B cell (primary cell): Measurements from ENCODE around the gene GCN1. TPM values are rescaled to one million over a fixed set of nuclear protein-coding genes. Genes with fewer than 3 reads are reported as not detected.

Experiments
- ATAC-seq: fragments of 200-7000 bp; cut with Tn5 transposase; one replicate; pipeline ENCODE4 v1.10.0; 2021; ENCODE audit warnings: low read depth, mild to moderate bottlenecking, moderate number of reproducible peaks, moderate library complexity
- CTCF ChIA-PET: fragments of 350-600 bp; sonication (Branson Sonifier 250); formaldehyde crosslinking; loops from one replicate; lab custom pipeline; 2021; ENCODE audit warnings: antibody characterized with exemption, inconsistent platforms; lab: Charles Lee
- POLR2A ChIA-PET: fragments of 350-600 bp; sonication (Branson Sonifier 250); formaldehyde crosslinking; loops from one replicate; lab custom pipeline; 2021; ENCODE audit warnings: antibody characterized with exemption; lab: Charles Lee
- DNase-seq: peaks from one replicate; pipeline ENCODE4 v3.0.0; 2013
- H2AFZ ChIP-seq: 2 replicates; pipeline ENCODE4 v1.6.1; 2012; ENCODE audit warnings: mild to moderate bottlenecking, low read depth, low read length; ENCODE audit not compliant: insufficient read depth, poor library complexity, severe bottlenecking
- H3K27ac ChIP-seq, 2 donors: 1 replicate in 1 of 2; 2 replicates in 1 of 2; pipeline ENCODE4 v1.5.1; 2012 to 2013; ENCODE audit warnings: low read length in 2 of 2, mild to moderate bottlenecking in 2 of 2, moderate library complexity in 1 of 2
- H3K27me3 ChIP-seq, 4 experiments: fragments of 200-600 bp in 1 of 4; sonication (generic) in 1 of 4; replicated peaks in 1 of 4; 1 replicate in 2 of 4; 2 replicates in 2 of 4; pipeline versions ENCODE4 v1.6.1 to v1.7.0; 2013 to 2016; ENCODE audit warnings: low read length in 3 of 4, mild to moderate bottlenecking in 2 of 4, mixed read lengths in 1 of 4, moderate library complexity in 1 of 4; ENCODE audit not compliant: insufficient read depth in 4 of 4, control insufficient read depth in 3 of 4; ENCODE audit errors: control extremely low read depth in 1 of 4
- H3K36me3 ChIP-seq, 2 experiments: replicated peaks in 1 of 2; 1 replicate in 1 of 2; 2 replicates in 1 of 2; pipeline versions ENCODE4 v1.6.1 to v1.7.1; 2013; ENCODE audit warnings: low read length in 1 of 2; ENCODE audit not compliant: insufficient read depth in 2 of 2, control insufficient read depth in 1 of 2; ENCODE audit errors: control extremely low read depth in 1 of 2, extremely low read depth in 1 of 2
- H3K4me1 ChIP-seq, 2 donors: fragments of 200-600 bp in 1 of 2; sonication (generic) in 1 of 2; 1 replicate in 1 of 2; 2 replicates in 1 of 2; pipeline versions ENCODE4 v1.5.1 to v1.6.1; 2013 to 2017; ENCODE audit warnings: low read length in 2 of 2; ENCODE audit not compliant: control insufficient read depth in 2 of 2, insufficient read depth in 2 of 2
- H3K4me2 ChIP-seq: replicated peaks from 2 replicates; pipeline ENCODE3; 2012; ENCODE audit warnings: mild to moderate bottlenecking, low read depth, low read length; ENCODE audit not compliant: poor library complexity, severe bottlenecking
- H3K4me3 ChIP-seq, 5 experiments: fragments of 200-600 bp in 1 of 5; sonication (generic) in 1 of 5; 1 replicate in 3 of 5; 2 replicates in 2 of 5; pipeline versions ENCODE4 v1.5.1 to v1.7.0; 2011 to 2016; ENCODE audit warnings: low read length in 4 of 5, mild to moderate bottlenecking in 4 of 5, low read depth in 2 of 5, control low read depth in 1 of 5, moderate library complexity in 1 of 5; ENCODE audit not compliant: insufficient read depth in 1 of 5; ENCODE audit errors: control extremely low read depth in 1 of 5, extremely low read depth in 1 of 5
- H3K79me2 ChIP-seq: fragments of 200-600 bp; sonication (generic); one replicate; pipeline ENCODE4 v1.6.0; 2016; ENCODE audit warnings: low read length; ENCODE audit not compliant: control insufficient read depth, insufficient read depth
- H3K9ac ChIP-seq: fragments of 200-600 bp; sonication (generic); 2 replicates; pipeline ENCODE4 v1.6.1; 2017; ENCODE audit warnings: mild to moderate bottlenecking, low read length, moderate library complexity
- H3K9me3 ChIP-seq, 3 donors: one replicate each; pipeline versions ENCODE4 v1.6.1 to v1.7.1; 2013; ENCODE audit warnings: low read length in 2 of 3; ENCODE audit not compliant: control insufficient read depth in 2 of 3, insufficient read depth in 1 of 3; ENCODE audit errors: control extremely low read depth in 1 of 3
- H4K20me1 ChIP-seq: 2 replicates; pipeline ENCODE4 v1.6.0; 2012; ENCODE audit warnings: mild to moderate bottlenecking, low read length; ENCODE audit not compliant: insufficient read depth, control insufficient read depth, poor library complexity, severe bottlenecking
- H3K27ac Mint-ChIP-seq: one replicate; pipeline ENCODE4 v1.8.0; 2021; ENCODE audit warnings: mixed read lengths
- H3K27me3 Mint-ChIP-seq: one replicate; pipeline ENCODE4 v1.8.0; 2021; ENCODE audit warnings: mixed read lengths
- H3K4me1 Mint-ChIP-seq: one replicate; pipeline ENCODE4 v1.8.0; 2021; ENCODE audit warnings: mixed read lengths
- H3K4me3 Mint-ChIP-seq: one replicate; pipeline ENCODE4 v1.8.0; 2021; ENCODE audit warnings: mixed read lengths
- H3K9me3 Mint-ChIP-seq: one replicate; pipeline ENCODE4 v1.8.0; 2022; ENCODE audit warnings: mixed read lengths; ENCODE audit not compliant: insufficient read depth
- EZH2 ChIP-seq: IDR thresholded peaks from 2 replicates; pipeline ENCODE4 v1.6.1; 2012; ENCODE audit warnings: borderline replicate concordance, low read depth, mild to moderate bottlenecking, moderate library complexity, low read length; ENCODE audit not compliant: insufficient read depth, poor library complexity, severe bottlenecking
- WGBS: methylation state at CpG from one replicate; pipeline ENCODE4 v1.1.5; 2013; ENCODE audit warnings: missing lambda C conversion rate; ENCODE audit not compliant: insufficient coverage; 5-methylcytosine and 5-hydroxymethylcytosine counted together
- intact Hi-C: fragments of 100-400 bp; cut with micrococcal nuclease; formaldehyde crosslinking; loops from one replicate; pipeline ENCODE4 v1.10.0; 2022
- polyA minus RNA-seq: library from RNA; depleted of rRNA, polyadenylated mRNA; stranded (reverse); fragments of >200 nt; gene quantifications from 2 replicates; pipeline ENCODE4 v1.2.3, GENCODE V29; 2012
- polyA plus RNA-seq: library from polyadenylated mRNA; depleted of rRNA; stranded (reverse); fragments of >200 nt; gene quantifications from 2 replicates; pipeline ENCODE4 v1.2.3, GENCODE V29; 2012
- total RNA-seq, 2 donors: library from RNA; stranded (reverse); fragments of 120-200 nt in 1 of 2; gene quantifications; 1 replicate in 1 of 2; 2 replicates in 1 of 2; pipeline versions ENCODE4 v1.2.3 to v1.2.4, GENCODE V29; 2013 to 2022
- TF ChIP-seq, protein P1 (sequence below): fragments of 200-600 bp; IDR thresholded peaks from one replicate; pipeline ENCODE4 v1.8.0; 2022; ENCODE audit warnings: antibody characterized with exemption, mild to moderate bottlenecking

The GCN1 gene, protein sequence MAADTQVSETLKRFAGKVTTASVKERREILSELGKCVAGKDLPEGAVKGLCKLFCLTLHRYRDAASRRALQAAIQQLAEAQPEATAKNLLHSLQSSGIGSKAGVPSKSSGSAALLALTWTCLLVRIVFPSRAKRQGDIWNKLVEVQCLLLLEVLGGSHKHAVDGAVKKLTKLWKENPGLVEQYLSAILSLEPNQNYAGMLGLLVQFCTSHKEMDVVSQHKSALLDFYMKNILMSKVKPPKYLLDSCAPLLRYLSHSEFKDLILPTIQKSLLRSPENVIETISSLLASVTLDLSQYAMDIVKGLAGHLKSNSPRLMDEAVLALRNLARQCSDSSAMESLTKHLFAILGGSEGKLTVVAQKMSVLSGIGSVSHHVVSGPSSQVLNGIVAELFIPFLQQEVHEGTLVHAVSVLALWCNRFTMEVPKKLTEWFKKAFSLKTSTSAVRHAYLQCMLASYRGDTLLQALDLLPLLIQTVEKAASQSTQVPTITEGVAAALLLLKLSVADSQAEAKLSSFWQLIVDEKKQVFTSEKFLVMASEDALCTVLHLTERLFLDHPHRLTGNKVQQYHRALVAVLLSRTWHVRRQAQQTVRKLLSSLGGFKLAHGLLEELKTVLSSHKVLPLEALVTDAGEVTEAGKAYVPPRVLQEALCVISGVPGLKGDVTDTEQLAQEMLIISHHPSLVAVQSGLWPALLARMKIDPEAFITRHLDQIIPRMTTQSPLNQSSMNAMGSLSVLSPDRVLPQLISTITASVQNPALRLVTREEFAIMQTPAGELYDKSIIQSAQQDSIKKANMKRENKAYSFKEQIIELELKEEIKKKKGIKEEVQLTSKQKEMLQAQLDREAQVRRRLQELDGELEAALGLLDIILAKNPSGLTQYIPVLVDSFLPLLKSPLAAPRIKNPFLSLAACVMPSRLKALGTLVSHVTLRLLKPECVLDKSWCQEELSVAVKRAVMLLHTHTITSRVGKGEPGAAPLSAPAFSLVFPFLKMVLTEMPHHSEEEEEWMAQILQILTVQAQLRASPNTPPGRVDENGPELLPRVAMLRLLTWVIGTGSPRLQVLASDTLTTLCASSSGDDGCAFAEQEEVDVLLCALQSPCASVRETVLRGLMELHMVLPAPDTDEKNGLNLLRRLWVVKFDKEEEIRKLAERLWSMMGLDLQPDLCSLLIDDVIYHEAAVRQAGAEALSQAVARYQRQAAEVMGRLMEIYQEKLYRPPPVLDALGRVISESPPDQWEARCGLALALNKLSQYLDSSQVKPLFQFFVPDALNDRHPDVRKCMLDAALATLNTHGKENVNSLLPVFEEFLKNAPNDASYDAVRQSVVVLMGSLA (N-terminal part only)
- total RNA-seq = 127 and 160 TPM in 2 replicates
- 52.0 TPM for total RNA-seq (2013)
- polyA plus RNA-seq = 41.3 and 41.9 TPM in 2 replicates
- 138 and 212 TPM in 2 replicates for polyA minus RNA-seq

DNA sequence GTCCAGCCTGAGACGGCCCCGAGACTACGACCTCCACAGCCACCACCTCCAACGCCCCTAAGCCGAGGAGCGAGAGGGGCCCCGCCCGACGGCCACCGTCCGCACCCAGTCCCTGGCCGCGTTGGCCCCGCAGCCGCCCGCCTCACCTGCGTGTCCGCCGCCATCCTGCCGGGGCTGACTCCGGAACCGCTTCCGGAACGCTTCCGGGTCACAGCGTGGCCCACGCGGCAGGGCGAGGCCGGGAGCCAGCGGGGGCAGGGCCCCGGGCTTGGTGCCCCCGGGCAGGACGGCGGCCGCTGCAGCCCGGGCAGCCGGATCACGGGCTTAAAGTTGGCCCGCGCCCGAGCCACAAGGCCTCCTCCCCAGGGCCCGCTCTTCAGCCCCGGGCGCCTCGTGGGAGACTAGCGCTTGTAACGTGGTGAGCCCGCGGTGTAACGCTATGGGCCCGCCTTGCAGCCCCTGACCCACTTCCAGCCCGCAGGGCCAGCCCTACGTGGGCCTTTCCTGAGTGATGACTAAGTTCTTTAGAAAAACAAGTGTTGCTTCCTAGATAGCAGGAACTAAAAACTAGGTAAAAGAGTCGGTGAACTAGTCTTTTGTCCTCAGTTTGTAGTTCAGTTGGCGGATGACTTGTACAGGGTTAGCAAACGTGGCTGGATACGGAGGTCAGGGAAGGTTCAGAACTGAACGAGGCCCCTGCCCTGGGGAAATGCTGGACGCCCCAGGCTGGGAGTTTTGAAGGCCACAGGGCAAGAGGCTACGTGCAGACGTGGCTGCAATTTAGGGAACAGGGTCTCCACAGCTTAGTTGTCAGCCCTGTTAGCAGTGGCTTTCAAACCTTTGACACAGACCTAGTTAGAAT, at the start of gene GCN1:
GCN1 (minus strand) TSS at position 182 of the 862 bp plus-strand sequence; CDS start at position 164, 18 bp downstream.
- Histone ChIP-seq H3K27ac (peak within 1 kb of the TSS; percentile 48 to 85), H3K79me2 (peaks cover 77% of the 10 kb centered on the region), H2AFZ (peak within 1 kb of the TSS; percentile 99), H3K4me3 (peak within 1 kb of the TSS; percentile 74 to 89 (median 78)), H4K20me1 (peaks cover 46% of the 10 kb centered on the region), H3K4me1 (peaks cover 24 to 35% of the 10 kb centered on the region in 2 donors), H3K9me3 (no peaks in the 10 kb centered on the region), H3K36me3 (peaks cover 8 to 43% of the 10 kb centered on the region in 2 experiments), H3K27me3 (no peaks in the 10 kb centered on the region), H3K4me2 (peak within 1 kb of the TSS; percentile 94), H3K9ac (peak within 1 kb of the TSS; percentile 82)
- POLR2A ChIA-PET = interaction anchor here (0.6 kb wide), 1 partner anchor 1345 kb away, joined by 11 read pairs; no protein-coding TSS in a partner anchor
- H3K27me3 Mint-ChIP-seq = no peaks in the 10 kb centered on the region
- ATAC-seq = peak; percentile 96
- peak within 1 kb of the TSS; percentile 89 for H3K27ac Mint-ChIP-seq
- H3K9me3 Mint-ChIP-seq = no peaks in the 10 kb centered on the region
- WGBS = 3% methylated on average over 60 of the region's 62 CpGs
- intact Hi-C loops = loop anchor here (5.0 kb wide), 1 partner anchor 77 kb away; the partner anchor contains the start of gene RAB35
- CTCF ChIA-PET = no interaction called here
- peak within 1 kb of the TSS; percentile 90 for H3K4me3 Mint-ChIP-seq
- no peak for TF ChIP-seq EZH2
- TF ChIP-seq, protein P1, sequence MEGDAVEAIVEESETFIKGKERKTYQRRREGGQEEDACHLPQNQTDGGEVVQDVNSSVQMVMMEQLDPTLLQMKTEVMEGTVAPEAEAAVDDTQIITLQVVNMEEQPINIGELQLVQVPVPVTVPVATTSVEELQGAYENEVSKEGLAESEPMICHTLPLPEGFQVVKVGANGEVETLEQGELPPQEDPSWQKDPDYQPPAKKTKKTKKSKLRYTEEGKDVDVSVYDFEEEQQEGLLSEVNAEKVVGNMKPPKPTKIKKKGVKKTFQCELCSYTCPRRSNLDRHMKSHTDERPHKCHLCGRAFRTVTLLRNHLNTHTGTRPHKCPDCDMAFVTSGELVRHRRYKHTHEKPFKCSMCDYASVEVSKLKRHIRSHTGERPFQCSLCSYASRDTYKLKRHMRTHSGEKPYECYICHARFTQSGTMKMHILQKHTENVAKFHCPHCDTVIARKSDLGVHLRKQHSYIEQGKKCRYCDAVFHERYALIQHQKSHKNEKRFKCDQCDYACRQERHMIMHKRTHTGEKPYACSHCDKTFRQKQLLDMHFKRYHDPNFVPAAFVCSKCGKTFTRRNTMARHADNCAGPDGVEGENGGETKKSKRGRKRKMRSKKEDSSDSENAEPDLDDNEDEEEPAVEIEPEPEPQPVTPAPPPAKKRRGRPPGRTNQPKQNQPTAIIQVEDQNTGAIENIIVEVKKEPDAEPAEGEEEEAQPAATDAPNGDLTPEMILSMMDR = no peak
- H3K4me1 Mint-ChIP-seq = peaks cover 28% of the 10 kb centered on the region
- peak; percentile 89 for DNase-seq
